Activated T-helper 1 cell treated with Interleukin-2 at 50 U/mL for 16 hours (primary cell): Measurements from ENCODE around the gene CFAP298.
"Not testable (repeated sequence)": the region's sequence is repeated elsewhere in the genome, so short reads cannot be mapped to it uniquely, and the experiment has no call there.

ENCODE experiments used
- DNase-seq: peaks from one replicate; pipeline ENCODE4 v3.0.0-alpha.2; 2020; ENCODE audit warnings: low read depth

Gene CFAP298

GRCh38 chr21:32612075-32612998, at the start of gene CFAP298:
Gene CFAP298, minus strand, starts transcription at chr21:32612377. Its CDS starts 134 bp downstream, at chr21:32612243.
- peak; percentile 77 for DNase-seq

- DNase-seq: not testable (repeated sequence)
Measured at GRCh38 chr21:32661026-32661782, 49.0 kb upstream of the CFAP298 start.

- DNase-seq: no peak
Measured at GRCh38 chr21:32658524-32658923, 46.3 kb upstream of the CFAP298 start.

GRCh38 chr21:32653326-32653901, 41.2 kb upstream of the CFAP298 start:
- no peak for DNase-seq

GRCh38 chr21:32648165-32648564, 36.0 kb upstream of the CFAP298 start:
- no peak for DNase-seq

- no peak for DNase-seq
Measured at GRCh38 chr21:32645261-32646182, 33.3 kb upstream of the CFAP298 start.

- no peak for DNase-seq
Measured at GRCh38 chr21:32641710-32642698, 29.8 kb upstream of the CFAP298 start.

GRCh38 chr21:32626621-32627196, 14.5 kb upstream of the CFAP298 start:
- no peak for DNase-seq

GRCh38 chr21:32618218-32618617, 6.0 kb upstream of the CFAP298 start:
- not testable (repeated sequence) for DNase-seq

GRCh38 chr21:32613436-32614043, 1.4 kb upstream of the CFAP298 start:
- no peak for DNase-seq

- DNase-seq: no peak
Measured at GRCh38 chr21:32612999-32613337, 791 bp upstream of the CFAP298 start.

- peak; percentile 5 for DNase-seq
Measured at GRCh38 chr21:32611471-32611997, 643 bp downstream of the CFAP298 start.

- not testable (repeated sequence) for DNase-seq
Measured at GRCh38 chr21:32610940-32611339, 1.2 kb downstream of the CFAP298 start.

- DNase-seq: no peak
Measured at GRCh38 chr21:32608851-32609250, 3.3 kb downstream of the CFAP298 start.

- DNase-seq: no peak
Measured at GRCh38 chr21:32605469-32605868, 6.7 kb downstream of the CFAP298 start.

- DNase-seq: no peak
Measured at GRCh38 chr21:32604464-32604863, 7.7 kb downstream of the CFAP298 start.

- no peak for DNase-seq
Measured at GRCh38 chr21:32603131-32603530, 9.0 kb downstream of the CFAP298 start.

- no peak for DNase-seq
Measured at GRCh38 chr21:32602099-32602498, 10.1 kb downstream of the CFAP298 start.

GRCh38 chr21:32599526-32599925, 12.7 kb downstream of the CFAP298 start:
- DNase-seq: no peak
